NCI-H748 (cell line): ENCODE results near the gene AP2S1.
"Not testable (repeated sequence)": the region's sequence is repeated elsewhere in the genome, so short reads cannot be mapped to it uniquely, and the experiment has no call there.

Experiments used
- DNase-seq: peaks from one replicate; lab custom pipeline; 2025; ENCODE audit not compliant: unreplicated experiment; lab: John Stamatoyannopoulos, UW

The AP2S1 gene

DNA sequence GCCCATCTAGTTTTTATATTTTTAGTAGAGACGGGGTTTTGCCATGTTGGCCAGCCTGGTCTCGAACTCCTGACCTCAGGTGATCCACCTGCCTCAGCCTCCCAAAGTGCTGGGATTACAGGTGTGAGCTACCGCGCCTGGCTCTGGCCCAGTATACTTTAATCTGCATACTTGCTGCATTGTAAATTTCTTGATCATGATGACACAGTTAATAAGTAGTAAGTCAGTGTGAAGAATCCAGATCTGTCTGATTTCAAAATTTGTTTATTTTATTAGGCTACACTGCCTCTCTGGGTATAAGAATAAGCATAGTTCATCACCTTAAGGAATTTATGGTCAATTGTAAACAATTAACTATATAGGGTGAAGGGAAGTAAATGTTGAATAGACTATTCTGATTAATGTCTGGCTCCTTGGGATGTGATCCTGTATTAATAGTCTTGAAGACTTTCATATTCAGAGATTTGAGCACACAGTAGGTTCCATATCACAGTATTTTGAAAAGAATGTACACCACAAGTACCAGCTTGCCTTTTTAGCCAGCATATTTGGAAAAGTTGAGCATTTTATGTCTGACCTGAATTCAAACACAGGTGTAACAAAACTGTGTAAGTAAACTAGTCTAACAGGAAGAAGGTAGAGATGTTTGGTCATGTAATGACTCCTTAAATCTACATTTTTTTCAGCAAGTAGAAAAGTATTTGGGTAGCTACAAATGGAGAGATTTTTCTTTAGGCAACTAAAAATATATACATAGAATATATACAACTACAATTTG, 17.6 kb upstream of the AP2S1 start:
- DNase-seq: no peak

DNA sequence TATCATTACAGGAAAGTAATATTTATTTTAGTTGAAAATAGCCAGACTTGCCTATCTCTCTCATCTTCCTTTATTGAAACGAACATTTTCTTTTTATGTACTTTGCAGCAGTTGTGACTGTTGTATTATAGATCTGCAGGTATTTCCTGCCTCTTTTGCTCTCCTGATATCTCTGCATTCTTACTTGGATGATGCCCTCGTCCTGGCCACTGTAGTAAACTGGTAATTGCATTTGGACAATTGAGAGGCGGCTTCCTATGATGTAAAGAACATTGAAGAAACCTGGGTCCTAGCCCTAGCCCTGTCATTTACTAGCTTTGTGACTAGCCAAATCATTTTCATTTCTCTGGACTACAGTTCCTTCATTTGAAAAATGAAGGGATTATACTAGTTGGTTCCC, 16.5 kb upstream of the AP2S1 start:
- no peak for DNase-seq

DNA sequence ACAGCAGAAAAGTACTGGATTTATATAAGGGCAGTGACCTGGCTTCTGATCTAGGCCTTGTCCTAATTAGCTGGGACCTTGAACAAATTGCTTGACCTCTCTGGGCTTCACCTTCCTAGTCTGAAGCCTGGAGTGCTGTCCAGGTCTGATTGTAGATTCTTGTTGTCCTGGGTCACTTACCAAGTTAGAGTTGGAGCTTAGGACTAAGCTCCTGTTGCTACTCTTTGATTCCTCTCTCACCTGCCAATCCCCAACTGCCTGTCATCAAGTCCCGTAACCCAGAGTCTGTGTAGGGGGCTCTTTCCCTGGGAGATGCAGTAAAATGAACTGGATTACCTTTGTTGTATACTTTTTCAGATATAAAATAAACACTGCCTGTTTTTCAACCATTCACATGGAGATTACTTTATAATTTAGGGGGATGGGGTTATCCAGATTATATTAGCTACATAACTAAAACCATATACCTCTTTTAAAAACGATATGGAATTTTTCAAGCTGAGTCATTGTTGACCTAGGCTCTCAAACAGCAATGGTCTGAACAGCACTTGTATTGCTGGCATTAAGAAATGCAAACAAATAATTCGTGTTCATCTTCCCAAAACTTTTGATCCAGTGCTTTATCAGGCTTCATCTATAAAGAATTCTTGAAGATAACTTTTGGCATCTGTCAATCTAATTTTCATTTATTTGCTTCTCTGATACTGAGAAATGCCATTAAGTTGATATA, 15.9 kb upstream of the AP2S1 start:
- no peak for DNase-seq

DNA sequence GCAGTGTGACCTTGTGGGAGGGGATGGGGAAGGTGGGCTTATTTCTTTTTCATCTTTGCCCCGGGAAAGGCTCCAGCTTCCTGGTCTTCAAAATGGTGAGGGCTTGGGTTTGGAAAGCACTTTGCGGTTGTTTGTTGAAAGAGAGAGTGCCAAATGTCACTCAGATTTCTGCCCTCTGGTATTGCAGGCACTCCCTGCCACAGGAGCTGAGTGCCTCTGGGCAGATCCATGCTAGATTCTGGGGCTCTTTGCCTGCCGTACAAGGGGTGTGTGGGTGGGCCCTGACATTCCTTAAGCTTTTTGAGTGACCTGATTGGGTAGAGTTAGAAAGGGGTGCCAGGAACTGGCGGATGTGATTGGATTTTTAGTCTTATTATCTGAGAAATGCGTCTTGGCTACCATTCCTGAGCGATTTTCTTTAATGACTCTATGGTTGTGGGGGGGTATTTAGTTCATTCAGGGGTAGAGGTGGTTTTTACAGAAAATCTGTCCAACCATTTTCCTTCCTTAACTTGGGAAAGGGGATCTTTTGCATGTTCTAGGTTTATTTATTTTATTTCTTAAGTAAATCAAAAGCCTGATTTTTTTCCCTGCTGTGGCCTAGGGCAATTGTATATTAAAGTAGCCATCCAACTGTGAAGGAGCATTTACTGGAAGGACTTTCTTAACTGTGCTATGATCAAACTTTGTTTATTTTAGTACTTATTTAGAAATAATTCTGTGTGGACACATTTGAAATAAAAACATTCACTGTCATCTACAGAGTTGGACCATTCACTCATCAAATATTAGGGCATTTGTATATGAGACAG, 13.4 kb upstream of the AP2S1 start:
- peak; percentile 48 for DNase-seq

DNA sequence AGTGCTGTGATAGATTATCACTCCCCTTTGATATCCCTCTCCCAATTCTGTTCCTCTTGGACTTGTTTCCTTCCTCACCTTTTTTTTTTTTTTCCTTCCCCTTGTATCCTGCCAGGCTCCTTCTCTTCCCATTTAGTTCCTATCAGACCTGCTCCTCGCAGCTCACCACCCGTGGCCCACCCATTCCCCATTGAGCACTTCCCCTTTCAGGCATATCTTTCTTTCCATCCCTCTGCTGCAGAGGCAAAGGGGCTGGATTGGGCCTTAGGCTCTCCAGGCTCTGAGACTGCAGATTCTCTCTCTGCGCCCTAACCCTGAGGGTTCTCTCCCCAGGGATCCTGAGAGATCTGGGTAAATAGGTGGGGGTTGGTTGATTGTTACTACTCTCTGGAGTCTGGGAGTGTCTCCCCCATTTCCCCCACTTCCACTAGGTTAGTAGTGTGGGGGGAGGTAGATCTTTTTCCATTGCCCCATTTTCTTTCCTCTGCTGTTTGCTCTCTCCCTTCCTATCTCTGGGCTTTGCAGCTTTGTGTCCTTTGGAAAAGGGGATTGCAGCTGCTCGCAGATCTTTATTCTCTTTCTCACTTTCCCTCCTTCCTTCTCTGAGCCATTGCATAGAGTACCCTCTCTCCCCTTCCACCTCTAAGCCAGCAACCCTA, 12.5 kb upstream of the AP2S1 start:
- DNase-seq: no peak

DNA sequence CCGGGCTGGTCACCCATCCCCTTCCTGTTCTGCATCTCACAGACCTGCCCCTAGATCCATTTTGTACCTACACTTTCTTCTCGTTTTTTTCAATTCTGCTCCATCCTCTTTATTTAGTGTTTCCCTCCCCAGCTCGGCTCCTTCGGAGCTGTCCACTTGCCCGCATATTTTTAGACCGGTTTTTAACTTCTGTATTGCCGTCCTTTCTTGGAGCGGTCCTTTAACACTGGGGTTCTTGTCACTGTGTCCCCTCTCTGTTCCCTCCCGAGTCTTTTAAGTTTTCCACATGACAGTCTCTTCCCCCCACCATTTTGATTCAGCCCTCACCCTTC, 11.8 kb upstream of the AP2S1 start:
- DNase-seq: no peak

DNA sequence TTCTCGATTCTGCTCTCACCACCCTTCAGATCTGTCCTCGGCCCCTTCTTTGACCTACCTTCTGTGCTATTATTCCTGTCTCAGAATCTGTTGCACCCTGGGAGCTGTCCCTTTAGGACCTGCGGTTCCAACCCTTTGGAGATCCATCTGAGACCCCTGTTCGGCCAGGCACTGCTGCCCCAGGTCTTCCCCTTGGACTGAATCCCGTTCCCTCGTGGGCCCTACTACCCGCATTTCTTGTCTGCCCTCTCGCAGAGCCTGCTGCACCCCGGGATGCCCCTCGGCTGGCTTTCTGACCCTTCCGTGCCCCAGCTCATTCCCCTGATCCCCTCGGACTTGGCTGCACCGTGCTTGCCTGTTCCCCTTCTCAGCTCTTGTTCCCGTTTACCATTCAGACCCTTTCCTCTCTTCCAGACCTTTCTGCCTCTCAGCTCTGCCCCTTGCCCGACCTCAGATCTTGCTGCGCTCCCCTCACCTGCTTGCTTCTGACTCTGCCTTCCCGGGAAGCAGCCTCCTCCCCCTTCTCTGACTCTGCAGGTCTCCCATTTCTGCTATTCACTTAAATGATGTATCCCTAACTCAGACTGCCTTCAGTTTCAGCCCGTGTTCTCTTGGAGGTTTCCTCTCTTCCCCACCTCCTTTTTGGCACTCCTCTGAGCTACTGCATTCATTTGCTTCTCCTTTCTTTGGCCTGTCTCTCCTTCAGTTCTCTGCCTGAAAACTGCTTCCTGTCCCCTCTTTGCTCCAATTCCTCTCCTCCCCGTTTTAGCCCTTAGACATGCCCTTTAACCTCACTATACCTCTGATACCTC, 11.3 kb upstream of the AP2S1 start:
- DNase-seq: peak; percentile 50

DNA sequence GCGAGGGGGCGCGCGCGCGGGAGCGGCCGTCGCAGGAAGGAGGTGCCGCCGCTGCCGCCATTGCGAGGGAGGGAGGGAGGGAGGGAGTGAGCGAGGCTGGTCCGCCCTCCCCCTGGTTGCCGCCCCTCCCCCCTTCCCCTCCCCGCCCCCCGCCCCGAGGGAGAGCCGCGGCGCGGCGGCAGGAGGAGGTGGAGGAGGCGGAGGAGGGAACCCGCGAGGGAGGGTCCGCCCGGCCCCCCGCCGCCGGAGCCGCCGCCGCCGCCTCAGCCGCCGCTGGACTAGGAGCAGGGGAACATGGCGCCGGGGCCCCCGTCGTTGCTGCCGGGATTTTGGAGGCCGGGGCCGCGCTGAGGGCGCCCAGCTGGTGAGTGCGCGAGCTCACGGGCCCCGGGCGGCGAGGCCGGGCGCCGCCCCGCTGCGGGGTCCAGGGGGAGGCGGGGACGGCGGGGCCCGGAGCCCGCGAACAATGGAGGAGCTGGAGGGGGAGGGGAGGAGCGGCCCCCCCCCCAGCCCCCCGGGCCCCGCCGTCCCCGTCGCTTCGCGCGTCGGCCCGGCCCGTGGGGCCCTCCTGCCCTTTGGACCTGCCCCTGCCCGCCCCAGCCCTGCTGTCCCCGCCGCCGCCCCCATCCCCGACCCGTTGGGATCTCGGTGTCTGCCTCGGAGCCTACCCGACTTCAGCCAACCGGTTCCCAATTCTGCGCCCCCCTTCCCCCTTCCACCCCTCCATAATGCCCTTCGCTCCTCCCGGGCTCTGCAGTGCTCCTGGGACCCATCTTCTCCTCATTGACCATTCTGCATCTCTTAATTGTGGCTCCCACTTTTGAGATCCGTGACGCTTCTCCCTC, 10.4 kb upstream of the AP2S1 start, which contains the start of gene ARHGAP35:
Gene ARHGAP35 (plus strand): TSS at position 152 of the 845 bp plus-strand sequence. CDS start 57,679 bp downstream, outside the sequence.
- no peak for DNase-seq

DNA sequence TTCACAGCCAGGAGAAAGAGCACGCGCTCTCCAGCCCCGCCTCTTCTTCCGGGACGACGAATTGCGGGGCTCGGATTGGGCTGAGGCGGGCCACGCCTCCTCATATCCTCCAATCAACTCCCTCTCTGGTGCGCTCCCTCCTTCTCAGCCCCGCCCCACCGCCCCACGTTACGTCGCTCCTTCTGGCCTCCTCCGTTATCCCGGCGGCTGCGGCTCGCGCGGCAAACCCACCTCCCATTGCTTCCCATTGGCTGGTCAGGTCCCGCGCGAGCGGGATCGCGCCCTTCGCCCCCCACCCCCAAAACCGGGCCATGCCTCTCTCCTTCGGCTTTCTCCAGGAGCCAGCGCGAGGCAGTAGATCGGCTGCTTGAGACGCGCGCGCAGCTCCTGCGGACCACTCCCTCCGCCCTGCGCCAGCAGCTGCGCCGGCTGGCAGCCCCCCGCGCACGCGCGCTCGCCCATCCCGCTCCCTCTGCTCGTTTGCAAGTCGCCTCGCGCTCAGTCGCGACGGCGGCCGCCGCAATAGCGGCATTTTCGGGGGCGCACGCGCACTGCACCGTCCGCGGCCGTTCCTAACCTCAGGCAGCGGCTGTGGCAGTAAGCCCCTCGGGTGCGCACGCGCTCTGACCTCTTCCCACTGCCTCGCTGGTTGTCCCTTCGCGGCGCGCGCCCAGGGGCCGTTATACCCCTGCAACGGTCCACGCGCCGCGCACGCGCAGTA, 9.6 kb upstream of the AP2S1 start:
- peak; percentile 100 for DNase-seq

DNA sequence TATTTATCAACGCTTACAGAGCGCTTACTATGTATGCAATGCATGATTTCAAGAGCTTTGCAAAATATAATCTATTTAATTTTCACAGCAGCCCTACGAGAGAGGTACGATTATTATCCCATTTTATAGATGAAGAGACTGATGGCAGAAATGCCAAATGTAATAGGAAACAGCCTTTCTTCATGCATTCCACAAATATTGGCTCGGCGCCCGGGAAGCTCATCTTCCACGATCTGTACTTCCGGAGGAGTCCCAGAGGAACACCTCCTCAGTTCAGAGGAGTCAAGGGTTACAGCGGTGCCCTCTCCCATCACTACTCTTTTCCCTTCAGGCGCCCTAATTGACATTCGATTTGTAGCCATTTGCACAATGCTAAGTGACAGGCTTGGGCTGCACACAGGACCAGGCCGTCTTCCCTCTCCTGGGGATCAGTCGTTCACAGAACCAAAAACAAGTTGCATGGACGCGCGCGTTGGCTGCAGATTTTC, 9.0 kb upstream of the AP2S1 start:
- DNase-seq: peak; percentile 97

DNA sequence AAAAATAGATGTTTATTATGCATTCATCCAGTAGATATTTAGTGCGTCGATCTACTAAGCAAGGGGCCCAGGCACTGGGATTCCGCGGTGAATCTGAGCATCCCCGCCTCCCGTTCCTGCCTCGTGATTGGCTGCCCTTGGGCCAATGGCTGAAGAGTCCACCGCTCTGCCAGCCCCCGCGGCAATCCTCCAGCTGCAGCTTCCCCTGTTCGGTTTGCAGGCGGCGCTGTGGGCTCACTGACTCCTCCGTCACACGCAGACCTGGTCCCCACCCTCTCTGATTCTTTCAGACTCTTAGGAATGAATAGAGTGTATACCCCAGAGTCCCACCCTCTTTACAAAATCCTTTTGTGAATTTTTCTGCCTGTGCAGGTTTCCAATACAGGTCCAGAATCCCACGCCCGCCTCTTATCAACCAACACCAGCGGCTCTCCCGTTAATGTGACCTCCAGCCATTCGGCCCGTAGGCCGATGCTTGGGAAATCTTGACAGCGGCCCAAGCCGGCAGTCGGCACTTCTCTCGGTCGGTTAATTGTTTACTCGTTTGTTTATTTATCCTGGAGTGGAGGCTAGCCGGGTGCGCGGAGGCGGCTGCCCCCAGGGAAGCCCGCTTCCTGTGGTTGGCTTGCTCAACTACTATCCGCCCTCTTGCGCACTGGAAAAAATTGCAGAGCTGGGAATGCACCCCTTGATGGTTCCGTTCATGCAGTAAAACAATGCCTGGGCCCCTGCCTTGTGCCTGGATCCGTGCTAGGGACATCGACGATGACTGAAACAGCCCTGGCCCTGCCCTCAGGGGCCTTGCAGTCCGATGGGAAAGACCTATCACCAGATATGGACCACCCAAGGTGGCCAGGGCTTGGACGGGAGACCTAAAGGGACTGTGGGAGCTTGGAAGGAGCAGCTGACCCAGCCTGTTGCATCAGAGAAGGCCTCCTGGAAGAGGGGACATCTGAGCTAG, 5.7 kb upstream of the AP2S1 start:
- DNase-seq: peak; percentile 98

DNA sequence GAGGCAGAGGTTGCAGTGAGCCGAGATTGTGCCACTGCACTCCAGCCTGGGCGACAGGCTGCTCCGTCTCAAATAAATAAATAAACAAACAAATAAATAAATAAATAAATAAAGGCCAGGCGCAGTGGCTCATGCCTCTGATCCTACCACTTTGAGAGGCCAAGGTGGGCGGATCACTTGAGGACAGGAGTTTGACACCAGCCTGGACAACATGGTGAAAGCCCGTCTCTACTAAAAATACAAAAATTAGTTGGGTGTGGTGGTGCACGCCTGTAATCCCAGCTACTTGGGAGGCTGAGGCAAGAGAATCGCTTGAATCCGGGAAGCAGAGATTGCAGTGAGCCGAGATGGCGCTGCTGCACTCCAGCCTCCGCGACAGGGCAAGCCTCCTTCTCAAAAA, 4.1 kb upstream of the AP2S1 start:
- DNase-seq: not testable (repeated sequence)

DNA sequence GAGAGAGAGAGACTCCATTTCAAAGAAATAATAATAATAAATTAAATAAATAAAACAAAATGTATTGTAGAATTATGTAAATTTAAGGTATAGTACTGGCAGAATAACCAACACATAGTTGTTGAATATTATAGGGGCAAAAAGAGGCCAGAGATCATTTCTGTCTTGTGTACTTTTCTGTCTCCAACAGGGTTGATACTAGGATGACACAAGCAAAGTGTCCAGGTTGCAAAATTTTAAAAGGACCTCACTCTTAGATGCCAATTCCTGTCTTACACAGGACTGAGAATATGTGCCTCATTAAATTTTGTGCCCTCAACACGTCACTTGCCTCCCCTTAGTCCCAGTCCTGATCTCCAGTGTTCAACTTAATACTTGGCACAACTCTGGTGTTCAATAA, 2.2 kb upstream of the AP2S1 start:
- DNase-seq: no peak

DNA sequence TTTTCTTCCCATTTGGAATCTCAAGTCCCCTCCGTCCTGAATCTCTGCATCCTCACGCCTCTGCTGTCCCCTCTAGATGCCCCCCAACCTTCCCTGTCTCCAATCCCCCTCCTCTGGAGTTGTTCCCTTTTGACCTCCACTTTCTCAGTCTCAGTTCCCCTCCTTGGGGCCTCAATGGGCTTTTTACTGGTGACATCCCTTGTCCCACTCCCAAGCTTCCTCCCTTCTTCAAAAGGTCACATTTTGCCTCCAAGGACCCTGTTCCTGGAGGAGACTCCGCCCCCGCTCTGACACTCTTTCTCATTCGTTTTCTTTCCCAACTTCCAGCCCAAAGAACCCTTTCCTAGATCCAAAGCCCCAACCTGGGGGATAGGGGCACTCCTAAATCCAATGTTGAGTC, 1.0 kb downstream of the AP2S1 start:
- DNase-seq: no peak

DNA sequence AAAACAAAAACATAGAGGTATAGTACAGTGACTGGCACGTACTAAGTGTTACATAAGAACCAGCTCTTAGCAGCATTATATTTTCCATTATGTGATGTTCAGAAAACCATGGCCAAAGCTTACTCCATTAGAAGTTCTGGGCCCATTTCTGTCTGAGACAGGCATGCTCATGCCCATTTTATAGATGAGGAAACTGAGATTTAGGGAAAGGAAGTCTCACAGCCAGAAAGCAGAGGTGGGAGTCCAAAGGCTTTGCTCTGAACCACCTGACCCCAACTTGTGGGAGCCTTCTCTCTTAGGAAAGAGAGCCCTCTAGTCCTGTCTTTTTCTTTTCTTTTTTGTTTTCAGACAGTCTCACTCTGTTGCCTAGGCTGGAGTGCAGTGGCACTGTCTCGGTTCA, 2.3 kb downstream of the AP2S1 start:
- no peak for DNase-seq

DNA sequence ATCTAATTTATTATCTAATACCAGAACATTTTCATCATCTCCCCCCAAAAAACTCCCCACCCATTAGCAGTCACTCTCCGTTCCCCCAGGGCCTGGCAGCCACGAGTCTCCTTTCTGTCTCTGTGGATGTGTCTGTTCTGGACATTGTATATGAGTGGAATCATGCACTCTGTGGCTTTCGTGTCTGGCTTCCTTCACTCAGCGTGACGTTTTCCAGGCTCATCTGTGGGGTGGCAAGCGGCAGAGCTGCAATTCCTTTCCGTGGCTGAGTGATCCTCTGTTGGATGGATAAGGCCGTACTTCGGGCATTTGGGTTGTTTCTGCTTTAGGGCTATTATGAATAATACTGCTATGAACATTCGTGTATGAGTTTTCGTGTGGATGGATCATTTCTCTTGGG, 3.1 kb downstream of the AP2S1 start:
- no peak for DNase-seq

DNA sequence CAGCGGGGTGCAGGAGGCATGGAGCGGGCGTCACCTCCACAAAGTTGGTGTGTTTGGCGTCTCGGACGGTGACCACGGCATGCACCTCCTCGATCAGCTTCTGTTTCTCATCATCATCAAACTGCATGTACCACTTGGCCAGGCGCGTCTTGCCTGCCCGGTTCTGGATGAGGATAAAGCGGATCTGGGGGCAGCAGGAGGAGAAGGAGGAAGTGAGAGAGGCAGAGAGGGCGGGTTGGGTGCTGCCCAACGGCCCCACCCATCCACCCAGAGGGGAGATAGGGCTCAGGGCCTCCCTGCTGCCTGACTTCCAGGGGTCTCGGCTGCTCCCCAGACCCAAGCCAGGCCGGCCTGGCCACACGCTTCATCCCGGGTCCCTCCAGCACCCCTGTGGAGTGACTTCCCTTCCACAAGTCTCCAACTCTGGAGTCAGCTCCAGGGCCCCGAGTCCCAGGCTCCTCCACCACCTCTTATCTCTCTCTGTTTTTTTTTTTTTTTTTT, 4.6 kb downstream of the AP2S1 start:
- no peak for DNase-seq
